BJ (cell line): ENCODE results near the gene FAM168A. TPM values are rescaled to one million over a fixed set of nuclear protein-coding genes. Genes with fewer than 3 reads are reported as not detected.

Experiments
- CTCF ChIA-PET: fragments of 350-600 bp; formaldehyde crosslinking; extraction: SDS; loops from one replicate; lab custom pipeline; 2021; ENCODE audit warnings: antibody characterized with exemption, inconsistent platforms; lab: Yijun Ruan, JAX
- POLR2A ChIA-PET: fragments of 300-600 bp; sonication (Branson Sonifier 250); formaldehyde crosslinking; extraction: SDS; loops from one replicate; lab custom pipeline; 2021; ENCODE audit warnings: antibody characterized with exemption; lab: Charles Lee
- DNase-seq: peaks from one replicate; pipeline ENCODE4 v3.0.0-alpha.2; 2011; ENCODE audit warnings: low read depth
- H3K27me3 ChIP-seq: 2 replicates; pipeline ENCODE4 v1.6.0; 2011; ENCODE audit warnings: low read length; ENCODE audit not compliant: control insufficient read depth, insufficient read depth
- H3K36me3 ChIP-seq: 2 replicates; pipeline ENCODE4 v1.5.1; 2011; ENCODE audit warnings: low read length; ENCODE audit not compliant: control insufficient read depth, insufficient read depth
- H3K4me3 ChIP-seq: 2 replicates; pipeline ENCODE4 v1.5.1; 2011; ENCODE audit warnings: low read depth, mild to moderate bottlenecking, control low read depth, low read length
- CTCF ChIP-seq: IDR thresholded peaks from 2 replicates; pipeline ENCODE4 v1.5.1; 2011; ENCODE audit warnings: low read depth, mild to moderate bottlenecking, control low read depth, inconsistent platforms, low read length, moderate library complexity; ENCODE audit not compliant: insufficient read depth
- polyA plus RNA-seq: library from polyadenylated mRNA; depleted of rRNA; stranded (reverse); fragments of >200 nt; gene quantifications from 2 replicates; pipeline ENCODE4 v1.2.3, GENCODE V29; 2011

The FAM168A gene
- polyA plus RNA-seq, 1 experiment, result 19.1 TPM

- H3K27me3 ChIP-seq, result no peaks in the 10 kb centered on the region
- H3K4me3 ChIP-seq, result no peak overlapping the region
- CTCF ChIA-PET, result interaction anchor here (0.6 to 1.4 kb wide), 6 partner anchors 10 to 659 kb away, joined by 3 to 6 read pairs (median 3); no protein-coding TSS in a partner anchor
- POLR2A ChIA-PET, result interaction anchor here (0.6 kb wide), 1 partner anchor 47 kb away, joined by 4 read pairs; no protein-coding TSS in a partner anchor
- TF ChIP-seq CTCF, result no peak
- peaks cover 3% of the 10 kb centered on the region; the same call in 1 of the 2 replicates for H3K36me3 ChIP-seq
- DNase-seq, result no peak
Observed at GRCh38 chr11:73410627-73411026, 187.3 kb downstream of the FAM168A start.

- no peak for TF ChIP-seq CTCF
- Histone ChIP-seq H3K27me3 (no peaks in the 10 kb centered on the region), H3K4me3 (no peak overlapping the region), H3K36me3 (peaks cover 6% of the 10 kb centered on the region; the same call in 1 of the 2 replicates)
- POLR2A ChIA-PET, result no interaction called here
- no peak for DNase-seq
- CTCF ChIA-PET, result interaction anchor here (0.8 to 1.2 kb wide), 2 partner anchors 9 to 15 kb away, joined by 3 to 6 read pairs; no protein-coding TSS in a partner anchor
Observed at GRCh38 chr11:73409431-73409830, 188.5 kb downstream of the FAM168A start.

GRCh38 chr11:73406619-73407018 is 191.3 kb downstream of the FAM168A start:
- no peak for TF ChIP-seq CTCF
- CTCF ChIA-PET, result interaction anchor here (0.9 to 4.2 kb wide), 7 partner anchors 13 to 255 kb away, joined by 3 to 28 read pairs (median 4); no protein-coding TSS in a partner anchor
- no peak overlapping the region for H3K4me3 ChIP-seq
- DNase-seq, result no peak
- POLR2A ChIA-PET, result no interaction called here
- peaks cover 6% of the 10 kb centered on the region; the same call in 1 of the 2 replicates for H3K36me3 ChIP-seq
- no peaks in the 10 kb centered on the region for H3K27me3 ChIP-seq

GRCh38 chr11:73406131-73406530 is 191.8 kb downstream of the FAM168A start:
- POLR2A ChIA-PET, result no interaction called here
- DNase-seq, result no peak

GRCh38 chr11:73405146-73405510 is 192.8 kb downstream of the FAM168A start:
- no peaks in the 10 kb centered on the region for H3K27me3 ChIP-seq
- DNase-seq, result no peak
- no peak overlapping the region for H3K4me3 ChIP-seq
- no peak for TF ChIP-seq CTCF
- ChIA-PET POLR2A (no interaction called here), CTCF (interaction anchor here (1.5 to 4.2 kb wide), 3 partner anchors 12 to 256 kb away, joined by 5 to 28 read pairs (median 10); no protein-coding TSS in a partner anchor)
- H3K36me3 ChIP-seq, result peaks cover 6% of the 10 kb centered on the region

More at GRCh38 chr11:73406131-73406530, 191.8 kb downstream of the FAM168A start:
- CTCF ChIA-PET, result interaction anchor here (1.5 to 4.2 kb wide), 4 partner anchors 13 to 255 kb away, joined by 3 to 28 read pairs (median 8); no protein-coding TSS in a partner anchor
- TF ChIP-seq CTCF, result no peak
- H3K4me3 ChIP-seq, result no peak overlapping the region
- H3K36me3 ChIP-seq, result peaks cover 6% of the 10 kb centered on the region; the same call in 1 of the 2 replicates
- no peaks in the 10 kb centered on the region for H3K27me3 ChIP-seq
